Mucosa of descending colon (tissue), 3 donors: Measurements from ENCODE around the gene COL15A1. TPM values are rescaled to one million over a fixed set of nuclear protein-coding genes. Genes with fewer than 3 reads are reported as not detected.
A peak's percentile ranks its signal among the peaks of the same experiment; 100 is the strongest.
"Not testable (repeated sequence)": the region's sequence is repeated elsewhere in the genome, so short reads cannot be mapped to it uniquely, and the experiment has no call there.

Experiments used
- ATAC-seq: fragments of 200-7000 bp; cut with Tn5 transposase; one replicate; pipeline ENCODE4 v1.9.1; 2020; ENCODE audit warnings: mild to moderate bottlenecking, moderate library complexity
- DNase-seq, 3 donors: peaks; one replicate each; pipeline ENCODE4 v3.0.0-alpha.2; 2020
- H3K36me3 ChIP-seq: fragments of 200-600 bp; one replicate; pipeline ENCODE4 v1.8.0; 2021; ENCODE audit warnings: low read depth, mild to moderate bottlenecking
- H3K4me1 ChIP-seq: fragments of 200-600 bp; one replicate; pipeline ENCODE4 v1.8.0; 2021; ENCODE audit warnings: low read depth, mild to moderate bottlenecking
- H3K4me3 ChIP-seq: fragments of 200-600 bp; one replicate; pipeline ENCODE4 v1.8.0; 2021; ENCODE audit warnings: mild to moderate bottlenecking
- H3K9me3 ChIP-seq: fragments of 200-600 bp; one replicate; pipeline ENCODE4 v1.8.0; 2021; ENCODE audit warnings: mild to moderate bottlenecking
- CTCF ChIP-seq: fragments of 200-600 bp; IDR thresholded peaks from one replicate; pipeline ENCODE4 v1.8.0; 2022; ENCODE audit warnings: antibody characterized with exemption, mild to moderate bottlenecking
- intact Hi-C, 2 donors: fragments of 100-400 bp; cut with DNase I in 1 of 2; cut with micrococcal nuclease in 1 of 2; formaldehyde crosslinking; loops; one replicate each; pipeline versions ENCODE4 v1.11.0 to v1.11.1; 2022; cut with DNase I, micrococcal nuclease
- total RNA-seq, 3 donors: library from RNA; stranded (reverse); fragmentation: NEBNext Ultra II Directional in 2 of 3; extraction: Animal tissue kit (Norgen Biotek cat#: 25700) in 2 of 3; gene quantifications; one replicate each; pipeline versions ENCODE4 v1.2.1 to v1.2.4, GENCODE V29; 2021 to 2023
- donor health status: DM: no; HTN: no; CAD: no; lungs with moderate emphysema.
- donor health status: DM: no; HTN: no; CAD: no.
- donor health status: DM: no; HTN: yes; CAD: no.

COL15A1 gene
- total RNA-seq, 3 donors from 2014 or later = 4.2 to 43.4 (median 11.2) TPM

DNA sequence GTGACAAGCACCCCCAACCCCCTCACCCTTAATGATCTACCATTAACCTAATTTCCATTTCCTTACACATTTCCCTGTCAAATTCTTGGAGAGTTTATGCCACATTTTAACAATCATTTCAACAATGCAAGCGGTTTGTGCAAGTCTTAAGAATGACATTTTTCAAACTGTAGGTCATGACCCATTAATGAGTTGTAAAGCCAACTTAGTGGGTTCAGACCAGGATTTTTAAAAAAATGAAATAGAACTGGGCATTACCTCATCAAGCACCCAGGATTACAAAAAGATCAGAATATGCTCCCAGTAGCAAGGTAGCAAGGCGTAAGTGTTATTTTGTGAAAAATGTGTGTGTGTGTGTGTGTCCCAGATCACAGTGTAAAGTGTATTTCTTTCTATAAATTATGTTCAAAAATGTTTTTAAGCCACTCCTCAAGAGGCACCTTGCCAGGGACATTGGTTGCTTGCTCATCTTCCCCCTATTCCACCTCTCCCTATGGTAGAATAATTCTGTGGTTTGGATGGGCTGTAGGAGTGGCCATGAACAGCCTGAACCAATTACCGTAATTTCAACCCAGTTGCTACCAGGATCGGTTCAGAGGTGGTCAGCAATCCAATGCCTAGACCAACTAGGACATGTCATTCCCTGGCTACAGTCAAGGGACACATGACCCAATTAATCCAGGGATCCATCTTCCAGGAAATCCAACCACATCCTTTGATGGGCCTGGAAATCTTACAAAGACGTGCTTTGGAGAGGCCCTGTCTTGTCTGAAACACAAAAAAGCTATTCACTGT is 146.8 kb downstream of the COL15A1 start:
- no peak for TF ChIP-seq CTCF
- Histone ChIP-seq H3K36me3 (no peaks in the 10 kb centered on the region), H3K9me3 (no peaks in the 10 kb centered on the region), H3K4me3 (no peak overlapping the region), H3K4me1 (no peaks in the 10 kb centered on the region)
- intact Hi-C loops = no loop called here
- ATAC-seq (no peak), DNase-seq (no peak)

DNA sequence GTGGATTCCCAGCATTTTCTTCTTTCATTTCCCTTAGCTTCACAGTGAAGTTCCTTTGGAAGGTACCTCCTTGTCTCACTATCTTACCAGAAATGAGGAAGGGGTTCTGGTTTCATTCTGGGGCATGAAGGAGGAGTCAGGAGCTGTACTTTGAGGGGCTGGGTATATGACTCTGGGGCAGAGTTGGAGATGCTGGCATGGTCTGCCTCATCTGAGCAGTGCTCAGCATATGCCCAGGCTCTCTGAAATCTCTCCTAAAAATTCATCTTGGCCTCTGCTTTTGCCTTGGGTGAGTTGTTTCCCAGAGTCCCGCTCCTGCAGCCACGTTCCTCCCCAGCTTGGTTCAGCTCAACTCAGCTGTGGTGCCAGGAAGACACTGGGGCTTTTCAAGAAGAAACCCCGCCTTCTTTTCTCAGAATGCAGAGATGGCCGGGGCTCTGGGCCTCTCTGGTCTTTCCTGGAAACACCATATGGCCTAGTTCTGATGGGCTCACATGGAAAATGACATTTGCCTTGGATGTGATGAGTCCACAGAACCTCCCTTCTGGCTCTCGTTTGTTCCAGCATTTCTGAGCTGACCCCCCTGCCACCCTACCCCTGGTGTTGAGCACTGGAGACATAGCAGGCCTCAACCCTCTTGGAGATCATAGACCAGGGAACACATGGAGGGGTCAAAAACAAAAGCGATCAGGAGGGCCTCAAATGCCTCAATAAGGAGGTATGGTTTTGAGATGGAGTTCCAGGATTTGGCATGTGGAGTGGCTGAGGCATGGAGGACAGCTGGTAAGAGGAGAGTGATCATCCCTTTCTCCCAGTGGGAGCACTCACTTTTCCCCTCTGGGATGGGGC is 149.2 kb downstream of the COL15A1 start:
- H3K36me3 ChIP-seq = no peaks in the 10 kb centered on the region
- no peaks in the 10 kb centered on the region for H3K4me1 ChIP-seq
- intact Hi-C loops = no loop called here
- DNase-seq = no peak
- no peak overlapping the region for H3K4me3 ChIP-seq
- H3K9me3 ChIP-seq = no peaks in the 10 kb centered on the region
- ATAC-seq = peak; percentile 21
- no peak for TF ChIP-seq CTCF

DNA sequence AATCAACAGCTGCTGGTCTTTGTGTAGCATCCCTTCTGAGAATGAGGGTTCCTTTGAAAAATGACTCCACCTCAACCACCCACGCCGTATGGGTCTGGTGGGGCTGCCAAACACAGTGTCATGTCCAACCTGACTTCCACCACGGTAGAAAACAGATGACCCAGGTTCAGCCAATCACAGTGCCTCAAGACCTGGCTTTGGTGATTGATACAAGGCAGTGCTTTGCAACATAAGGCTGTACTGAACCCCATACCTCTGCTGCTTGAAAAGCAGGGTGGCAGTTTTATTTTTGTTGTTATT is 149.7 kb downstream of the COL15A1 start:
- ATAC-seq (no peak), DNase-seq (no peak)
- intact Hi-C loops = no loop called here
- Histone ChIP-seq H3K4me1 (no peaks in the 10 kb centered on the region), H3K36me3 (no peaks in the 10 kb centered on the region), H3K9me3 (no peaks in the 10 kb centered on the region), H3K4me3 (no peak overlapping the region)
- TF ChIP-seq CTCF = no peak

DNA sequence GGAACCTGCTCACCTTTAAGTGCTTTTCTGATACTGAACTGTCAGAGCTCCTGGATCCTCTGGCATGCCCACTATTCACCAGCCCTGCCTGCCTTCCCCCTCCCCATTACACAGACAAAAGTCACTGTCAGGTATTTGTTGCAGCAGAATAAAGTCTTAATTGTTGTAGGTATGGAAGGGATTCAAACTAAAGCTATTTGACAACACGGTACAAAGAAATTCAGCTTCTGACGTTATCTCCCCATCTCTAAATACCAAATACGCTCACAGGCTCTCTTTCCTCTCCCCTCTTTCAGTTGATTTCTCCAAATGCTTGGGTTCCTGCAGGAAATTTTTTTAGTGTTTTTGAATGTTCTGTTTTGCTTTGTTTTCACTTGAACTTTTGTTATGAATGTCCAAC is 151.9 kb downstream of the COL15A1 start:
- Histone ChIP-seq H3K4me3 (no peak overlapping the region), H3K36me3 (no peaks in the 10 kb centered on the region), H3K9me3 (no peaks in the 10 kb centered on the region), H3K4me1 (no peaks in the 10 kb centered on the region)
- intact Hi-C loops = no loop called here
- ATAC-seq (no peak), DNase-seq (no peak)
- no peak for TF ChIP-seq CTCF

GRCh38 chr9:99096409-99096808 is 152.7 kb downstream of the COL15A1 start:
- H3K36me3 ChIP-seq = no peaks in the 10 kb centered on the region
- no peak overlapping the region for H3K4me3 ChIP-seq
- intact Hi-C loops = no loop called here
- ATAC-seq (no peak), DNase-seq (no peak)
- no peaks in the 10 kb centered on the region for H3K9me3 ChIP-seq
- no peak for TF ChIP-seq CTCF
- no peaks in the 10 kb centered on the region for H3K4me1 ChIP-seq

DNA sequence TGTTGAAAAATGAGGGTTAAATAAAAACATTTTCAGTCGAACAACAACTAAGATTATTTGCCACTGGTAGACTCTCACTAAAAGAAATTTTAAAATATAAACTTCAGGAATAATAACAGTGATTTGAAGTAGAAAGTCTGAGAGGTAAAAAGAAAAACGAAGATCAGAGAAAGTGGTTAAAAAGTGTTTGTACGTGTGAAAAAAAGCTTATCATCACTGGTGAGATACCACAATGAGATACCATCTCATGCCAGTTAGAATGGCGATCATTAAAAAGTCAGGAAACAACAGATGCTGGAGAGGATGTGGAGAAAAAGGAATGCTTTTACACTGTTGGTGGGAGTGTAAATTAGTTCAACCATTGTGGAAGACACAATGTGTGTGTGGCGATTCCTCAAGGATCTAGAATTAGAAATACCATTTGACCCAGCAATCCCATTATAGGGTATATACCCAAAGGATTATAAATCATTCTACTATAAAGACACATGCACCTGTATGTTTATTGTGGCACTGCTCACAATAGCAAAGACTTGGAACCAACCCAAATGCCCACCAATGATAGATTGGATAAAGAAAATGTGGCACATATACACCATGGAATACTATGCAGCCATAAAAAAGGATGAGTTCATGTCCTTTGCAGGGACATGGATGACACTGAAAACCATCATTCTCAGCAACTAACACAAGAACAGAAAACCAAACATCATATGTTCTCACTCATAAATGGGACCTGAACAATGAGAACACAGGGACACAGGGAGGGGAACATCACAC is 156.3 kb downstream of the COL15A1 start:
- H3K36me3 ChIP-seq, H3K9me3 ChIP-seq, intact Hi-C loops, H3K4me1 ChIP-seq, ATAC-seq, DNase-seq, H3K4me3 ChIP-seq: not testable (repeated sequence)
